Left ventricle myocardium inferior (tissue), 1 donor: Measurements from ENCODE around the gene GAB1. TPM values are rescaled to one million over a fixed set of nuclear protein-coding genes. Genes with fewer than 3 reads are reported as not detected.

Experiments
- DNase-seq: peaks from one replicate; pipeline ENCODE4 v3.0.0-alpha.2; 2020
- H3K27ac ChIP-seq: fragments of 200-600 bp; replicated peaks from 2 replicates; pipeline ENCODE4 v1.8.0; 2021
- H3K27me3 ChIP-seq: fragments of 200-600 bp; 2 replicates; pipeline ENCODE4 v1.8.0; 2021; ENCODE audit warnings: low read depth
- H3K36me3 ChIP-seq: fragments of 200-600 bp; 2 replicates; pipeline ENCODE4 v1.8.0; 2021
- H3K4me1 ChIP-seq: fragments of 200-600 bp; 2 replicates; pipeline ENCODE4 v1.8.0; 2021
- H3K4me3 ChIP-seq: fragments of 200-600 bp; 2 replicates; pipeline ENCODE4 v1.8.0; 2021; ENCODE audit warnings: mild to moderate bottlenecking, moderate library complexity
- H3K9me3 ChIP-seq: fragments of 200-600 bp; replicated peaks from 2 replicates; pipeline ENCODE4 v1.8.0; 2021
- CTCF ChIP-seq: fragments of 200-600 bp; IDR thresholded peaks from 2 replicates; pipeline ENCODE4 v1.8.0; 2021; ENCODE audit warnings: antibody characterized with exemption, mild to moderate bottlenecking, borderline replicate concordance
- intact Hi-C: fragments of 100-400 bp; cut with micrococcal nuclease; formaldehyde crosslinking; loops from one replicate; pipeline ENCODE4 v1.11.0; 2022
- total RNA-seq: library from RNA; stranded (reverse); fragmentation: NEBNext Ultra II Directional; extraction: Animal tissue kit (Norgen Biotek cat#: 25700); gene quantifications from one replicate; pipeline ENCODE4 v1.2.1, GENCODE V29; 2021
- donor health status: DM: no; HTN: yes; CAD: no; lungs with severe emphysema.

GAB1 gene
- total RNA-seq, 1 donor from 2014 or later: 87.1 TPM

- no peak for TF ChIP-seq CTCF
- no peaks in the 10 kb centered on the region for H3K4me1 ChIP-seq
- H3K4me3 ChIP-seq: no peak overlapping the region
- no peak overlapping the region for H3K27ac ChIP-seq
- H3K36me3 ChIP-seq: no peaks in the 10 kb centered on the region
- no peak for DNase-seq
- peaks cover 5% of the 10 kb centered on the region for H3K9me3 ChIP-seq
- H3K27me3 ChIP-seq: no peaks in the 10 kb centered on the region
- intact Hi-C loops: no loop called here
Measured at GRCh38 chr4:143506031-143506430, 169.4 kb downstream of the GAB1 start.

GRCh38 chr4:143511906-143512305 is 175.2 kb downstream of the GAB1 start:
- Histone ChIP-seq H3K36me3 (no peaks in the 10 kb centered on the region), H3K27me3 (no peaks in the 10 kb centered on the region), H3K4me3 (no peak overlapping the region), H3K9me3 (peaks cover 5% of the 10 kb centered on the region), H3K4me1 (peaks cover 39% of the 10 kb centered on the region), H3K27ac (no peak overlapping the region)
- DNase-seq: no peak
- intact Hi-C loops: no loop called here
- TF ChIP-seq CTCF: no peak

GRCh38 chr4:143512978-143513313 is 176.3 kb downstream of the GAB1 start:
- H3K4me3 ChIP-seq: peak overlapping the region; percentile 92
- intact Hi-C loops: no loop called here
- no peak for DNase-seq
- H3K9me3 ChIP-seq: peaks cover 5% of the 10 kb centered on the region
- peaks cover 9% of the 10 kb centered on the region for H3K36me3 ChIP-seq
- H3K4me1 ChIP-seq: peaks cover 50% of the 10 kb centered on the region
- no peaks in the 10 kb centered on the region for H3K27me3 ChIP-seq
- no peak for TF ChIP-seq CTCF
- peak overlapping the region; percentile 98 for H3K27ac ChIP-seq

GRCh38 chr4:143513314-143514168 is 176.9 kb downstream of the GAB1 start, which contains the start of gene SMARCA5:
SMARCA5 (plus strand) TSS chr4:143513702; CDS start chr4:143513925, 223 bp downstream.
- peaks cover 14% of the 10 kb centered on the region for H3K36me3 ChIP-seq
- intact Hi-C loops: no loop called here
- DNase-seq: peak; percentile 96
- no peaks in the 10 kb centered on the region for H3K27me3 ChIP-seq
- peaks cover 56% of the 10 kb centered on the region for H3K4me1 ChIP-seq
- no peak for TF ChIP-seq CTCF
- H3K9me3 ChIP-seq: peaks cover 4% of the 10 kb centered on the region
- peak within 1 kb of the TSS; percentile 92 for H3K4me3 ChIP-seq
- peak within 1 kb of the TSS; percentile 98 for H3K27ac ChIP-seq

- Histone ChIP-seq H3K36me3 (peaks cover 20% of the 10 kb centered on the region), H3K9me3 (no peaks in the 10 kb centered on the region), H3K27ac (peak overlapping the region; percentile 98), H3K27me3 (no peaks in the 10 kb centered on the region), H3K4me3 (peak overlapping the region; percentile 92), H3K4me1 (peaks cover 62% of the 10 kb centered on the region)
- TF ChIP-seq CTCF: no peak
- intact Hi-C loops: no loop called here
- no peak for DNase-seq
Measured at GRCh38 chr4:143514169-143514495, 177.5 kb downstream of the GAB1 start.
